HG03342 (cell line): ENCODE measurements around the gene PAQR7.
A peak's percentile ranks its signal among the peaks of the same experiment; 100 is the strongest.
"Not testable (repeated sequence)": the region's sequence is repeated elsewhere in the genome, so short reads cannot be mapped to it uniquely, and the experiment has no call there.

ENCODE experiments used
- ATAC-seq: cut with Tn5 transposase; IDR thresholded peaks from one replicate; pipeline ENCODE4 v1.9.1; 2021; ENCODE audit warnings: mild to moderate bottlenecking, moderate library complexity; ENCODE audit not compliant: unreplicated experiment

The PAQR7 gene

GRCh38 chr1:25854554-25854953 lies 21.0 kb downstream of the PAQR7 start:
- no peak for ATAC-seq

- no peak for ATAC-seq
Observed at GRCh38 chr1:25848531-25848930, 27.0 kb downstream of the PAQR7 start.

GRCh38 chr1:25847929-25848328 lies 27.6 kb downstream of the PAQR7 start:
- no peak for ATAC-seq

- ATAC-seq, result no peak
Observed at GRCh38 chr1:25845664-25846063, 29.8 kb downstream of the PAQR7 start.

- ATAC-seq, result no peak
Observed at GRCh38 chr1:25844536-25845337, 30.8 kb downstream of the PAQR7 start.

GRCh38 chr1:25843483-25843882 lies 32.0 kb downstream of the PAQR7 start:
- no peak for ATAC-seq

- ATAC-seq, result not testable (repeated sequence)
Observed at GRCh38 chr1:25839808-25840207, 35.7 kb downstream of the PAQR7 start.

GRCh38 chr1:25837262-25837875 lies 38.1 kb downstream of the PAQR7 start:
- no peak for ATAC-seq

- no peak for ATAC-seq
Observed at GRCh38 chr1:25836695-25837094, 38.8 kb downstream of the PAQR7 start.

- no peak for ATAC-seq
Observed at GRCh38 chr1:25834894-25835293, 40.6 kb downstream of the PAQR7 start.

- no peak for ATAC-seq
Observed at GRCh38 chr1:25833158-25833557, 42.4 kb downstream of the PAQR7 start.

GRCh38 chr1:25832336-25833037 lies 43.0 kb downstream of the PAQR7 start:
- no peak for ATAC-seq

GRCh38 chr1:25831569-25832196 lies 43.8 kb downstream of the PAQR7 start:
- no peak for ATAC-seq

- no peak for ATAC-seq
Observed at GRCh38 chr1:25829046-25829445, 46.5 kb downstream of the PAQR7 start.

- ATAC-seq, result no peak
Observed at GRCh38 chr1:25828491-25828890, 47.0 kb downstream of the PAQR7 start.

GRCh38 chr1:25826571-25826970 lies 48.9 kb downstream of the PAQR7 start:
- no peak for ATAC-seq

GRCh38 chr1:25825605-25826004 lies 49.9 kb downstream of the PAQR7 start:
- ATAC-seq, result no peak

- no peak for ATAC-seq
Observed at GRCh38 chr1:25821630-25822091, 53.8 kb downstream of the PAQR7 start.

- no peak for ATAC-seq
Observed at GRCh38 chr1:25821112-25821476, 54.4 kb downstream of the PAQR7 start.

- ATAC-seq, result peak; percentile 55
Observed at GRCh38 chr1:25820247-25821111, 55.0 kb downstream of the PAQR7 start.
